ENCODE results near the gene GTF2IRD1. TPM values are rescaled to one million over a fixed set of nuclear protein-coding genes. Genes with fewer than 3 reads are reported as not detected.

Gene GTF2IRD1
- total and polyA plus RNA-seq, 2 of the 13 experiments (the other 11 are each of a cell fraction or from before 2014, with no cell fraction given): 16.5 to 26.7 TPM

DNA sequence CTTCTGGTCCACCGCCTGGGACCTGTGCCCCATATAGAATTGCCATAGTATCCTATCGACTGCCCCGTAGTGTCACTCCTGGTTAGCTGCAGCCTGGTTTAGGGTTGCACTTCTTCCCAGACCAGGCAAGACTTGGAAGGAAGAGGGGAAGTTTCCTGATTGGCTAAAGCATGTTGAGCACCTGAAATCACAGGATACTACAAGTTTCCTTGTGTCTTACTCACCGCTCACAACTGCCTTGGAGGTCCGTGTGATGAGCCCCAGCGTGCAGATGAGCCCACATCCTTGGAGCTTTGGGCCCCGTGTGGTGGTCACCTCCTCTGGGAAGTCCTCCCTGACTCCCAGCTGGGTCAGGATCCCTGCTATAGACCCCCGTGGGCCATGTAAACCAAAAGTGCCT is 129.9 kb downstream of the GTF2IRD1 start:
- CTCF ChIA-PET (ENCODE audit: low intra/inter-chr PET ratio, low total read pairs): no interaction called here
- no TSS peak for BruUV-seq (replicated peaks)
- 97% methylated on average over 8 of the region's 8 CpGs for WGBS (ENCODE audit: low lambda C conversion rate)
- ATAC-seq (no peak), DNase-seq (ENCODE audit: low spot score) (no peak), FAIRE-seq (no peak)
- no peaks in the 10 kb centered on the region for H3K36me3 ChIP-seq (replicated peaks in 1 of 2; ENCODE audit: control insufficient read depth in 1 of 2, insufficient read depth in 2 of 2, low read length in 2 of 2)
- H3K4me2 ChIP-seq (ENCODE audit: low read depth, low read length): no peak overlapping the region
- H3K9ac ChIP-seq (ENCODE audit: insufficient read depth, low read depth, low read length): no peak overlapping the region
- TF ChIP-seq STAT5B (CRISPR knock-in tag; IDR thresholded peaks at IDR 0.05): no peak
- no peak for TF ChIP-seq ZBTB38 (CRISPR knock-in tag; IDR thresholded peaks at IDR 0.05)
- TF ChIP-seq ZNF619 (CRISPR knock-in tag; IDR thresholded peaks at IDR 0.05): no peak
- no peak for TF ChIP-seq EP300 (IDR thresholded peaks at IDR 0.05; ENCODE audit: low read depth in 2 of 2, low read length in 2 of 2)
- no peak for TF ChIP-seq EP300 (CRISPR knock-in tag; IDR thresholded peaks at IDR 0.05; ENCODE audit: borderline replicate concordance)
- 0 out of 2 replicates have a peak, but pooled peaks have one; percentile 31 for TF ChIP-seq ZNF543 (CRISPR knock-in tag; IDR thresholded peaks at IDR 0.05)
- TF ChIP-seq, protein P1, sequence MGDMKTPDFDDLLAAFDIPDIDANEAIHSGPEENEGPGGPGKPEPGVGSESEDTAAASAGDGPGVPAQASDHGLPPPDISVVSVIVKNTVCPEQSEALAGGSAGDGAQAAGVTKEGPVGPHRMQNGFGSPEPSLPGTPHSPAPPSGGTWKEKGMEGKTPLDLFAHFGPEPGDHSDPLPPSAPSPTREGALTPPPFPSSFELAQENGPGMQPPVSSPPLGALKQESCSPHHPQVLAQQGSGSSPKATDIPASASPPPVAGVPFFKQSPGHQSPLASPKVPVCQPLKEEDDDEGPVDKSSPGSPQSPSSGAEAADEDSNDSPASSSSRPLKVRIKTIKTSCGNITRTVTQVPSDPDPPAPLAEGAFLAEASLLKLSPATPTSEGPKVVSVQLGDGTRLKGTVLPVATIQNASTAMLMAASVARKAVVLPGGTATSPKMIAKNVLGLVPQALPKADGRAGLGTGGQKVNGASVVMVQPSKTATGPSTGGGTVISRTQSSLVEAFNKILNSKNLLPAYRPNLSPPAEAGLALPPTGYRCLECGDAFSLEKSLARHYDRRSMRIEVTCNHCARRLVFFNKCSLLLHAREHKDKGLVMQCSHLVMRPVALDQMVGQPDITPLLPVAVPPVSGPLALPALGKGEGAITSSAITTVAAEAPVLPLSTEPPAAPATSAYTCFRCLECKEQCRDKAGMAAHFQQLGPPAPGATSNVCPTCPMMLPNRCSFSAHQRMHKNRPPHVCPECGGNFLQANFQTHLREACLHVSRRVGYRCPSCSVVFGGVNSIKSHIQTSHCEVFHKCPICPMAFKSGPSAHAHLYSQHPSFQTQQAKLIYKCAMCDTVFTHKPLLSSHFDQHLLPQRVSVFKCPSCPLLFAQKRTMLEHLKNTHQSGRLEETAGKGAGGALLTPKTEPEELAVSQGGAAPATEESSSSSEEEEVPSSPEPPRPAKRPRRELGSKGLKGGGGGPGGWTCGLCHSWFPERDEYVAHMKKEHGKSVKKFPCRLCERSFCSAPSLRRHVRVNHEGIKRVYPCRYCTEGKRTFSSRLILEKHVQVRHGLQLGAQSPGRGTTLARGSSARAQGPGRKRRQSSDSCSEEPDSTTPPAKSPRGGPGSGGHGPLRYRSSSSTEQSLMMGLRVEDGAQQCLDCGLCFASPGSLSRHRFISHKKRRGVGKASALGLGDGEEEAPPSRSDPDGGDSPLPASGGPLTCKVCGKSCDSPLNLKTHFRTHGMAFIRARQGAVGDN (CRISPR knock-in tag; IDR thresholded peaks at IDR 0.05): peak; percentile 38
- TF ChIP-seq FOXK2 (IDR thresholded peaks at IDR 0.05): no peak
- TF ChIP-seq XRCC5 (optimal IDR thresholded peaks at IDR 0.05; ENCODE audit: low read length): no peak
- TF ChIP-seq SMAD3 (CRISPR knock-in tag; IDR thresholded peaks at IDR 0.05): no peak
- TF ChIP-seq ZNF720 (CRISPR knock-in tag; IDR thresholded peaks at IDR 0.05): no peak
- TF ChIP-seq, protein P2, sequence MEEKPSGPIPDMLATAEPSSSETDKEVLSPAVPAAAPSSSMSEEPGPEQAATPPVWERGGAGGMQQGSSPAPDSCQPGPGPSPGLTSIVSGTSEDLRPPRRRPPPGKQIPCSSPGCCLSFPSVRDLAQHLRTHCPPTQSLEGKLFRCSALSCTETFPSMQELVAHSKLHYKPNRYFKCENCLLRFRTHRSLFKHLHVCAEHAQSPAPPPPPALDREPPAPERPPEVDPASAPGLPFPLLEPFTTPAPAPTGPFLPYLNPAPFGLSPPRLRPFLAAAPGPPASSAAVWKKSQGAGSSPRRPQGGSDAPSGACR (CRISPR knock-in tag; IDR thresholded peaks at IDR 0.05): no peak
- TF ChIP-seq, protein P3, sequence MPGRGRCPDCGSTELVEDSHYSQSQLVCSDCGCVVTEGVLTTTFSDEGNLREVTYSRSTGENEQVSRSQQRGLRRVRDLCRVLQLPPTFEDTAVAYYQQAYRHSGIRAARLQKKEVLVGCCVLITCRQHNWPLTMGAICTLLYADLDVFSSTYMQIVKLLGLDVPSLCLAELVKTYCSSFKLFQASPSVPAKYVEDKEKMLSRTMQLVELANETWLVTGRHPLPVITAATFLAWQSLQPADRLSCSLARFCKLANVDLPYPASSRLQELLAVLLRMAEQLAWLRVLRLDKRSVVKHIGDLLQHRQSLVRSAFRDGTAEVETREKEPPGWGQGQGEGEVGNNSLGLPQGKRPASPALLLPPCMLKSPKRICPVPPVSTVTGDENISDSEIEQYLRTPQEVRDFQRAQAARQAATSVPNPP (CRISPR knock-in tag; IDR thresholded peaks at IDR 0.05): no peak
- TF ChIP-seq KDM4B (CRISPR knock-in tag; IDR thresholded peaks at IDR 0.05): no peak
- TF ChIP-seq, protein P4, sequence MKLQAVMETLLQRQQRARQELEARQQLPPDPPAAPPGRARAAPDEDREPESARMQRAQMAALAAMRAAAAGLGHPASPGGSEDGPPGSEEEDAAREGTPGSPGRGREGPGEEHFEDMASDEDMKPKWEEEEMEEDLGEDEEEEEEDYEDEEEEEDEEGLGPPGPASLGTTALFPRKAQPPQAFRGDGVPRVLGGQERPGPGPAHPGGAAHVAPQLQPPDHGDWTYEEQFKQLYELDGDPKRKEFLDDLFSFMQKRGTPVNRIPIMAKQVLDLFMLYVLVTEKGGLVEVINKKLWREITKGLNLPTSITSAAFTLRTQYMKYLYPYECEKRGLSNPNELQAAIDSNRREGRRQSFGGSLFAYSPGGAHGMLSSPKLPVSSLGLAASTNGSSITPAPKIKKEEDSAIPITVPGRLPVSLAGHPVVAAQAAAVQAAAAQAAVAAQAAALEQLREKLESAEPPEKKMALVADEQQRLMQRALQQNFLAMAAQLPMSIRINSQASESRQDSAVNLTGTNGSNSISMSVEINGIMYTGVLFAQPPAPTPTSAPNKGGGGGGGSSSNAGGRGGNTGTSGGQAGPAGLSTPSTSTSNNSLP (IDR thresholded peaks at IDR 0.05; ENCODE audit: low read depth, low read length): no peak
- no peak for TF ChIP-seq ZNF225 (CRISPR knock-in tag; IDR thresholded peaks at IDR 0.05)
- TF ChIP-seq, protein P5, sequence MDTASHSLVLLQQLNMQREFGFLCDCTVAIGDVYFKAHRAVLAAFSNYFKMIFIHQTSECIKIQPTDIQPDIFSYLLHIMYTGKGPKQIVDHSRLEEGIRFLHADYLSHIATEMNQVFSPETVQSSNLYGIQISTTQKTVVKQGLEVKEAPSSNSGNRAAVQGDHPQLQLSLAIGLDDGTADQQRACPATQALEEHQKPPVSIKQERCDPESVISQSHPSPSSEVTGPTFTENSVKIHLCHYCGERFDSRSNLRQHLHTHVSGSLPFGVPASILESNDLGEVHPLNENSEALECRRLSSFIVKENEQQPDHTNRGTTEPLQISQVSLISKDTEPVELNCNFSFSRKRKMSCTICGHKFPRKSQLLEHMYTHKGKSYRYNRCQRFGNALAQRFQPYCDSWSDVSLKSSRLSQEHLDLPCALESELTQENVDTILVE (CRISPR knock-in tag; IDR thresholded peaks at IDR 0.05): no peak
- H3K9me3 ChIP-seq (ENCODE audit: low read length): no peaks in the 10 kb centered on the region
- in situ Hi-C loops (cut with HindIII; ENCODE audit: extremely low pct_ligation_motif_present, low pct_unique_long_range_greater_than_20kb) (loop anchor here (5.0 kb wide), 1 partner anchor 74 kb away; the partner anchor contains the start of gene GTF2I), intact Hi-C loops (cut with micrococcal nuclease; ENCODE audit: unreplicated experiment) (no loop called here)
- POLR2A ChIA-PET: interaction anchor here (1.6 kb wide), 1 partner anchor 74 kb away, joined by 6 read pairs; the partner anchor contains the start of gene GTF2I
- H4K20me1 ChIP-seq (ENCODE audit: insufficient read depth, low read length): no peaks in the 10 kb centered on the region
- peaks cover 90% of the 10 kb centered on the region for H3K4me1 ChIP-seq (ENCODE audit: insufficient read depth, low read length)
- H3K27me3 ChIP-seq (ENCODE audit: control insufficient read depth in 1 of 2, insufficient read depth in 2 of 2, low read length in 2 of 2): no peaks in the 10 kb centered on the region
- H3K27ac ChIP-seq (ENCODE audit: extremely low read length, insufficient read depth, low read length): peak overlapping the region; percentile 34
- no peak overlapping the region for H3K4me3 ChIP-seq (replicated peaks in 1 of 3; ENCODE audit: insufficient read depth in 1 of 3, low read depth in 2 of 3, low read length in 3 of 3)
- no peaks in the 10 kb centered on the region for H3K79me2 ChIP-seq (ENCODE audit: insufficient read depth, low read length)
- H2AFZ ChIP-seq (ENCODE audit: low read length): no peak overlapping the region
